Stimulated activated CD4-positive, alpha-beta T cell treated with anti-CD3 and anti-CD28 coated beads, Interleukin-1b, Interleukin-23, amount 100 ng/mL, for 48 hours (primary cell): Measurements from ENCODE around the gene IL23R.

ENCODE experiments used
- DNase-seq: peaks from one replicate; pipeline ENCODE4 v3.0.0-alpha.2; 2020

Gene IL23R

DNA sequence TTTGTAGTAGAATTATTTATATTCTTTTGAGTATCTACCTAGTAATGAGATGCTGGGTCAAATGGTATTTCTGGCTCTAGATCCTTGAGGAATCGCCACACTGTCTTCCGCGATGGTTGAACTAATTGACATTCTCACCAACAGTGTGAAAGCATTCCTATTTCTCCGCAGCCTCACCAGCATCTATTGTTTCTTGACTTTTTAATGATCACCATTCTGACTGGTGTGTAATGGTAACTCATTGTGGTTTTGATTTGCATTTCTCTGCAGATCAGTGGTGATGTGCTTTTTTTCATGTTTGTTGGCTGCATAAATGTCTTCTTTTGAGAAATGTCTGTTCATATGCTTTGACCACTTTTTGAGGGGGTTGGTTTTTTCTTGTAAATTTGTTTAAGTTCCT, 15.3 kb upstream of the IL23R start:
- no peak for DNase-seq

GRCh38 chr1:67158401-67158800, 7.9 kb upstream of the IL23R start:
- no peak for DNase-seq

GRCh38 chr1:67159233-67159632, 7.0 kb upstream of the IL23R start:
- DNase-seq: peak; percentile 56

DNA sequence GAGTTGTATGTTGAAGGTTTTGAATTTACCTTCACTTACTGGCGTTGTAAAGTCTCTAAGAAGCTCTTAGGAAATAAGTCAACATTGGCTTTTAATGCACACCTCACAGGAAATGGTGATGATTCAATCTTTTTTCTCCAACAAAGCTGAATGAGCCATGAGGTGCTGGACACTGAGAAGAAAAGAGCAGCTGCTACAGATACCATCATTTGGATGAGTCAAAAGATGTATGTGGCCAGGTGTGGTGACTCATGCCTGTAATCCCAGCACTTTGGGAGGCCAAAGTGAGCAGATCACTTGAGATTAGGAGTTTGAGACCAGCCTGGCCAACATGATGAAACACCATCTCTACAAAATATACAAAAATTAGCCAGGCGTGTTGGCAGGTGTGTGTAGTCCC, 3.3 kb upstream of the IL23R start:
- peak; percentile 71 for DNase-seq

DNA sequence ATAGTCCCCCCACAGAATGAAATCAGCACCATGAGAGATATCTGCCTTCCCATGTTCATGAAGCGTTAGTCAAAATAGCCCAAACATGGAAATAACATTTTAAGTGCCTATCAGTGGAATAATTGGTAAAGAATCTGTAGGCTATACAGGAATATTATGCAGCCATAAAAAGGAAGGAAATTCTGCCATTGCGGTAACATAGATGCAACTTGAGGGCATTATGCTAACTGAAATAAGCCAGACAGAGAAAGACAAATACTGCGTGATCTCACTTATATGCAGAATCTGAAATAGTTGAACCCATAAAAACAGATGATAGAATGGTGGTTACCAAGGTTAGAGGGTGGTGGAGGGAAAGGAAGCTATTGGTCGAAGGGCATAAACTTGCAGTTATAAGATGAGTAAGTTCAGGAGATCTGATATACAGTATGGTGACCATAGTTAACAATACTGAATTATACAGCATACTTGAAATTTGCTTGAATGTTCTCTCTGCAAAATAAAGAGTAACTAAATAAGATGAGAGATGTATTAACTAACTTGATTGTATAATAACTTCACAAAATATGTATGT, 699 bp upstream of the IL23R start:
- no peak for DNase-seq

- no peak for DNase-seq
Measured at GRCh38 chr1:67169496-67169895, 3.2 kb downstream of the IL23R start.

GRCh38 chr1:67169932-67170331, 3.7 kb downstream of the IL23R start:
- no peak for DNase-seq

GRCh38 chr1:67170751-67171573, 4.7 kb downstream of the IL23R start:
- DNase-seq: no peak

DNA sequence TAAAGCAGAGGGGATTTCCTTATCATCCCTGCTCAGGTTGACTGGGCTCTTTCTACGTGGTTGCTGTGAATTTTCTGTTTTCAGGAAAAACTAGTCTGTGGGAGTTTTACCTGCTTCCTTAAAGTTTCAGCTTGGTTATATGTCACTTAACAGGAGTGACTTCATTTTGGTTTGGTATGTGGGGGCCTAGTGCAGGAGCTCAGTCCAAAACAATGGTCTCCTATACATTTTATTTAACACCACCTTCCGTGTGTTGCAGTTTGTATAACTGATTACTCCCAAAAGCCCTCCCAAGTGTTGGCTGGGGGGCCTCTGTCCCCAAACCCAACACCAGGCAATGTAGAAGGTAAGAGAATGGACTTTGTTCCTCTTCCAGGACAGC, 5.3 kb downstream of the IL23R start:
- DNase-seq: no peak

- no peak for DNase-seq
Measured at GRCh38 chr1:67171978-67172377, 5.7 kb downstream of the IL23R start.

GRCh38 chr1:67173988-67174387, 7.7 kb downstream of the IL23R start:
- no peak for DNase-seq

DNA sequence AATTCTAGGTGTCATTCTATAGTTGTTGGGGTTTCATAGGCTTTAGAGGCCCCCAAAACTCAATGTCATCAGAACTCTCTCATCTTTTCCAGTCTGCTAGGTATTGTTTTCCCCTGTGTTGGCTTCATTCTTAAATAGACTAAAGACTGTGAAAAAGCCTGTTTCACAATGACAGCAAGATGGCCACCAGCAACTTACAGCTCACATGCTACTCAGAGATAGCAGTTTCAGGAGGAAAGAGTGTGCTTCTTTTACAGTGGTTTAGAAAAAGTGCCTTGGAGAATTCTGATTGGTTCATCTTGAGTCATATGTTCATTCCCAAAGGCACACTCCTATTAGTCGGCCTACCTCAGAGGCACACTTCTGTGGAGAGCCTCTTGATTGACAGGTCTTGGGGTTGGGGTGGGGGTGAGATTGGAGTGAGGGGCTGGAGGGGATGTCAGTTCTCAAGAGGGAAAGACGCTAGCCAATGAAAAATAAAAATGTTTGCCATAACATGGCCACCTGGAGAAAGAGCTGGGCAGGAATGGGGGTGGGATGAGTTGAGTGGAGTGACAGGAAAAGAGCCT, 8.5 kb downstream of the IL23R start:
- peak; percentile 47 for DNase-seq

- DNase-seq: peak; percentile 50
Measured at GRCh38 chr1:67175530-67176087, 9.4 kb downstream of the IL23R start.

DNA sequence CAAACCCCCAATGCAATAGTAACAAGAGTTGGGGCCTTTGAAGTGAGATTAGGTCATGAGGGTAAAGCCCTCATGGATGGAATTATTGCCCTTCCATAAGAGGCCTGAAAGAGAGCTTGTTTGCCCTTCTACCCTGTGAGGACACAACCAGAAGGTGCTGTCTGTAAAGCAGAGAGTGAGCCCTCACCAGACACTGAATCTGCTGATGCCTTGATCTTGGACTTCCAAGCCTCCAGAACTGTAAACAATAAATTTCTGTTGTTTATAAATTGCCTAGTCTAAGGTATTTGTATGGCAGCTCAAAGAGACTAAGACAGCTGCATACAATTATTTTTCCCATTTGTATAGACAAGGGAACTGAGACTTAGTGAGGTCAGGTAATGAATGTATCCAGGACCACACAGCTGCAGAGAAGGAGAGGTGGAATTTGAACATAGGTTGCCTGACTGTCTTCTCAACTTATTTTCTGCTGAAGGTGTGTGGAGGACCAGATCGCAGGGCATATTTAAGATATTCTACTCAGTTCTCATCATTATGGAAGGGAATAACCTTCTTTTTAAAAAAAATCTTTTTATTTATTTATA, 18.7 kb downstream of the IL23R start:
- no peak for DNase-seq

- DNase-seq: no peak
Measured at GRCh38 chr1:67188137-67188536, 21.9 kb downstream of the IL23R start.

- DNase-seq: no peak
Measured at GRCh38 chr1:67189953-67190352, 23.7 kb downstream of the IL23R start.

DNA sequence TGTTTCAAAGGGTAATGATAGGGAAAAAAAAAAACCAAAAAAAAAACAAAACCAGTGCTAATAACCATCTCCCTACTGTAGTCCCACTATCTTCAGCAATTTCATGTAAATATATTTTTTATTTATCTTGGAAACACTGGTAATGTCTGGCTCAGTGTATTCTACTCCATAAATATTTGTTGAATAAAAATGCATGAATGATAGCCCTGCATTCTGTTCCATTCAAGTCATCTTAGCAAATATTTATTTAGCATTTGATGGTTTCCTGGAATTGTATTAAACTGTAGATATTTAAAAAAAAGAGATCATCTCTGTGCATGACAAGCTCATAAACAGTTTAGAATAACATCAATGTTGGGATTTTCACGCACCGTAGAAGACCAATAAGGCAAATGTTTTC, 24.2 kb downstream of the IL23R start:
- DNase-seq: no peak

- peak; percentile 47 for DNase-seq
Measured at GRCh38 chr1:67190942-67191341, 24.7 kb downstream of the IL23R start.

DNA sequence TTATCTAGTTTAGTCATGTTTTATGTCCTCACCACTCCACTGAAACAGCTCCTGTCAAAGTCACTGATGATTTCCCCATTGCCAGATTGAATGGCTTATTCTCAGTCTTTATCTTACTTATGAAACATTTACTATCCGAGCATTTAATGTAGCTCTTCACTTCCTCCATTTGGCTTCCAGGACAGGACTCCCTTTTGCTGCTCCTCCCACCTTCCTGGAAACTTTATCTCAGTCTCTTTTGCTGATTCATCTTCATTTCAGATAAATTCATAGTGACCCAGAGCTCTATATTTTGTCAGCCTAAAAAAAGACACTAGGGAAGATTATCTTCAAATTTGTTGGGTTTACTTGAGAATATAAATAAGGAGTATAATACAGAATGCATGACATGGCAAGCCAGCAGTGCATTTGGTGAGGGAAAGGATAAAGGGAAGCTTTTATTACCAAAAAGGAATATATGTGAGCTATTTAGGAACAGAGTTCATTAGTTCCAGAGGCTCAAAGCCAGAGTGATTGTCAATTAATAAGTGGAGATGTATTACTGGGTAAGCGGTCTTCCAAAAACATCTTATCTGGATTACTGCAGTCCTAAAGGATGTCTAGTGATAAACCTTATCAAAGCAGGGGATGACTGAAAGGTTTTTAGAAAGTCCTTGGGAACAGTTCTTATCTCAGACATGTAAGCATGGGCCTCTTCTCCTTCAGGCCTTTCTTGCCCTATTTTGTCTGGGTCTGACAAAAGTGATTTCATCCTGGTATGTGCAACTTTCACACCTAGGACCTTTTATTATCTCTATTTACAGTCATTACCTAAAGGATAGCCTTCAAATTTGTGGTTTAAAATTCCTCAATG, 25.6 kb downstream of the IL23R start:
- DNase-seq: no peak

GRCh38 chr1:67192902-67193301, 26.6 kb downstream of the IL23R start:
- no peak for DNase-seq

DNA sequence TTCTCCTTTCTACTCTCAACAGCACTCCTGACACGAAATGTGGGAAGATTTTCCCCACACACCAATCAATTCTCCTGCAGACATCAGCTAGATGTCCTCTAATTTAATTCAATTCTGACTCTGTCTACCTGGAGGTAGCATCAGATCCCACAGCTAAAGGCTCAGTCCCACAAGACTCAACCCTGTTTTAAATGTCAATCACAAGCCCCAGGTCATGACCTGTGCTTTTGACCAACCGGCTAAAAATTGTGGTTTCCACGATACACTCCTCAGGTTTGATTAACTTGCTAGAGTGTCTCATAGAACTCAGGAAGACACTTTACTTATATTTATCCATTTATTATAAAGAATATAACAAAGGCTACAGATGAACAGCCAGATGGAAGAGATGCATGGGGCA, 27.4 kb downstream of the IL23R start:
- DNase-seq: no peak

DNA sequence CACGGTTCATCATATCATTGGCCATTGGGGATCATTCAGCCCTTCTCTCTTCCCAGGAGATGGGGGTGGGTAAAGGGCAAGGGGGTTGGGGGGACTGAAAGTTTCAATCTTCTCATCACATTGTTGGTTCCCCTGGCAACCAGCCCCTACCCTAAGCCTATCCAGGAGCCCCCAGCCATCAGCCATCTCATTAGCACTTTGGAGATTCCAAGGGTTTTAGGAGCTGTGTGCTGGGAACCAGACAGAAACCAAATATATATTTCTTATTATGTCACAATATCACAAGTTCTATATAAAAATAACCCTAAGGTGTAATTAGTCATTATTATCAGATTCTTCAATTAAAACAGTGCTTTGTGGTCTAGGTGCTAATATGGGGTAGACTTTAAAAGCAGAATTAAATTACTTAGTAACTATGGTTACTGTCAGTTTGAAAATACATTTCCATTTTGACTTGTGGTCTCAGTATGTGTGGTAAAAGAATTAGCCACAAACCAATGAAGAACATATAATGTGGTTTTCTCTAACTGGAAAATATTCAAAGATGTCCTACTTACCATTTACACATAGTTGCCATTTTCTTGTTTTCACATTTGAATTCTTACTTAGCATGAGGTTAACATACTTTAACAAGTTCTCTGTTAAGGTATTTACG, 28.1 kb downstream of the IL23R start:
- DNase-seq: no peak
